OCI-LY7 (cell line): Measurements from ENCODE around the gene ARHGAP26. TPM values are rescaled to one million over a fixed set of nuclear protein-coding genes. Genes with fewer than 3 reads are reported as not detected.

Experiments used
- BruUV-seq: library from RNA; stranded (reverse); fragments of 400-500 nt; replicated peaks from 2 replicates; lab custom pipeline; 2021; lab: Mats Ljungman, UMichigan
- CTCF ChIA-PET: fragments of 300-600 bp; sonication (Branson Sonifier 250); formaldehyde crosslinking; loops from one replicate; lab custom pipeline; 2022; ENCODE audit warnings: antibody characterized with exemption; ENCODE audit not compliant: unreplicated experiment; lab: Charles Lee
- POLR2A ChIA-PET: fragments of 300-600 bp; sonication (Branson Sonifier 250); formaldehyde crosslinking; loops from one replicate; lab custom pipeline; 2022; ENCODE audit warnings: antibody characterized with exemption; lab: Charles Lee
- DNase-seq: peaks from one replicate; pipeline ENCODE4 v3.0.0-alpha.2; 2015; ENCODE audit warnings: low spot score
- H2AFZ ChIP-seq: fragments of 200-600 bp; sonication (generic), shearing (Covaris generic); 2 replicates; pipeline ENCODE4 v1.6.1; 2014; ENCODE audit warnings: mild to moderate bottlenecking, antibody characterized with exemption, low read length, moderate library complexity
- H3K27ac ChIP-seq: fragments of 200-600 bp; sonication (generic); 2 replicates; pipeline ENCODE4 v1.5.1; 2014; ENCODE audit warnings: mixed run types, low read depth, mild to moderate bottlenecking, moderate library complexity, low read length, inconsistent platforms; ENCODE audit not compliant: poor library complexity, severe bottlenecking
- H3K36me3 ChIP-seq: fragments of 200-600 bp; sonication (generic); 2 replicates; pipeline ENCODE4 v1.6.1; 2014; ENCODE audit warnings: mild to moderate bottlenecking, antibody characterized with exemption, low read length, moderate library complexity, mixed read lengths; ENCODE audit not compliant: insufficient read depth
- H3K4me1 ChIP-seq: fragments of 200-600 bp; sonication (generic); 2 replicates; pipeline ENCODE4 v1.5.1; 2014; ENCODE audit warnings: mild to moderate bottlenecking, low read length; ENCODE audit not compliant: insufficient read depth, poor library complexity, severe bottlenecking
- H3K4me2 ChIP-seq: fragments of 200-600 bp; sonication (generic); 2 replicates; pipeline ENCODE4 v1.6.1; 2014; ENCODE audit warnings: mild to moderate bottlenecking, low read length
- H3K4me3 ChIP-seq: fragments of 200-600 bp; sonication (generic); 2 replicates; pipeline ENCODE4 v1.5.1; 2014; ENCODE audit warnings: mild to moderate bottlenecking, low read depth, low read length; ENCODE audit not compliant: poor library complexity, severe bottlenecking
- H3K79me2 ChIP-seq: fragments of 200-600 bp; sonication (generic); 2 replicates; pipeline ENCODE4 v1.6.1; 2016; ENCODE audit warnings: low read depth, mild to moderate bottlenecking, low read length, moderate library complexity, mixed read lengths; ENCODE audit not compliant: insufficient read depth
- H3K9me2 ChIP-seq: fragments of 200-600 bp; sonication (generic); 2 replicates; pipeline ENCODE4 v1.6.1; 2016; ENCODE audit warnings: mild to moderate bottlenecking, low read length, mixed read lengths; ENCODE audit not compliant: insufficient read depth
- H3K9me3 ChIP-seq: fragments of 200-600 bp; sonication (generic); 2 replicates; pipeline ENCODE4 v1.6.1; 2014; ENCODE audit warnings: mild to moderate bottlenecking, mixed run types, low read length, mixed read lengths
- H4K20me1 ChIP-seq: fragments of 200-600 bp; sonication (generic); 2 replicates; pipeline ENCODE4 v1.6.1; 2014; ENCODE audit warnings: mild to moderate bottlenecking, antibody characterized with exemption, low read length, moderate library complexity, mixed read lengths; ENCODE audit not compliant: insufficient read depth
- EZH2phosphoT487 ChIP-seq: fragments of 200-600 bp; sonication (generic); IDR thresholded peaks from 2 replicates; pipeline ENCODE4 v1.6.1; 2018; ENCODE audit warnings: low read depth, borderline replicate concordance, mild to moderate bottlenecking, mixed run types, antibody characterized with exemption, low read length, moderate library complexity, mixed read lengths
- intact Hi-C: fragments of 100-400 bp; cut with micrococcal nuclease; formaldehyde crosslinking; loops from one replicate; pipeline ENCODE4 v1.10.0; 2022; ENCODE audit not compliant: unreplicated experiment
- total RNA-seq, 2 experiments: library from RNA; depleted of rRNA in 1 of 2; stranded (reverse); fragments of >200 nt in 1 of 2; shearing (Covaris generic) in 1 of 2; gene quantifications; 2 replicates each; pipeline ENCODE4 v1.2.3, GENCODE V29; 2014 to 2022
- TF ChIP-seq, protein P1 (sequence below): fragments of 200-600 bp; sonication (generic); conservative IDR thresholded peaks from 2 replicates; pipeline ENCODE4 v1.5.1; 2014; ENCODE audit warnings: mild to moderate bottlenecking, antibody characterized with exemption, low read length, moderate library complexity, mixed read lengths

Gene ARHGAP26
- total RNA-seq, 2 experiments from 2014 or later = 7.0 to 19.1 TPM

- H3K4me1 ChIP-seq = no peaks in the 10 kb centered on the region
- no peaks in the 10 kb centered on the region for H3K36me3 ChIP-seq
- ChIA-PET CTCF (no interaction called here), POLR2A (no interaction called here)
- H3K4me3 ChIP-seq = no peak overlapping the region
- intact Hi-C loops = no loop called here
- DNase-seq = no peak
- no TSS peak for BruUV-seq
- H2AFZ ChIP-seq = no peak overlapping the region
- no peaks in the 10 kb centered on the region for H3K9me2 ChIP-seq
- H3K27ac ChIP-seq = no peak overlapping the region
- H3K79me2 ChIP-seq = no peaks in the 10 kb centered on the region
- no peaks in the 10 kb centered on the region for H3K9me3 ChIP-seq
- no peaks in the 10 kb centered on the region for H4K20me1 ChIP-seq
- TF ChIP-seq, protein P1, sequence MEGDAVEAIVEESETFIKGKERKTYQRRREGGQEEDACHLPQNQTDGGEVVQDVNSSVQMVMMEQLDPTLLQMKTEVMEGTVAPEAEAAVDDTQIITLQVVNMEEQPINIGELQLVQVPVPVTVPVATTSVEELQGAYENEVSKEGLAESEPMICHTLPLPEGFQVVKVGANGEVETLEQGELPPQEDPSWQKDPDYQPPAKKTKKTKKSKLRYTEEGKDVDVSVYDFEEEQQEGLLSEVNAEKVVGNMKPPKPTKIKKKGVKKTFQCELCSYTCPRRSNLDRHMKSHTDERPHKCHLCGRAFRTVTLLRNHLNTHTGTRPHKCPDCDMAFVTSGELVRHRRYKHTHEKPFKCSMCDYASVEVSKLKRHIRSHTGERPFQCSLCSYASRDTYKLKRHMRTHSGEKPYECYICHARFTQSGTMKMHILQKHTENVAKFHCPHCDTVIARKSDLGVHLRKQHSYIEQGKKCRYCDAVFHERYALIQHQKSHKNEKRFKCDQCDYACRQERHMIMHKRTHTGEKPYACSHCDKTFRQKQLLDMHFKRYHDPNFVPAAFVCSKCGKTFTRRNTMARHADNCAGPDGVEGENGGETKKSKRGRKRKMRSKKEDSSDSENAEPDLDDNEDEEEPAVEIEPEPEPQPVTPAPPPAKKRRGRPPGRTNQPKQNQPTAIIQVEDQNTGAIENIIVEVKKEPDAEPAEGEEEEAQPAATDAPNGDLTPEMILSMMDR = no peak
- TF ChIP-seq EZH2phosphoT487 = no peak
- no peak overlapping the region for H3K4me2 ChIP-seq
Observed at GRCh38 chr5:142954455-142954854, 184.3 kb downstream of the ARHGAP26 start.

GRCh38 chr5:142955628-142956027 is 185.5 kb downstream of the ARHGAP26 start:
- H3K4me1 ChIP-seq = no peaks in the 10 kb centered on the region
- H4K20me1 ChIP-seq = no peaks in the 10 kb centered on the region
- no peak overlapping the region for H3K4me2 ChIP-seq
- no peaks in the 10 kb centered on the region for H3K79me2 ChIP-seq
- H3K4me3 ChIP-seq = no peak overlapping the region
- H3K9me3 ChIP-seq = no peaks in the 10 kb centered on the region
- no peak overlapping the region for H2AFZ ChIP-seq
- H3K27ac ChIP-seq = no peak overlapping the region
- TF ChIP-seq EZH2phosphoT487 = no peak
- TF ChIP-seq, protein P1 = no peak
- BruUV-seq = no TSS peak
- CTCF ChIA-PET = no interaction called here
- H3K9me2 ChIP-seq = no peaks in the 10 kb centered on the region
- no peak for DNase-seq
- intact Hi-C loops = no loop called here
- no peaks in the 10 kb centered on the region for H3K36me3 ChIP-seq
- POLR2A ChIA-PET = no interaction called here

GRCh38 chr5:142957528-142957927 is 187.4 kb downstream of the ARHGAP26 start:
- no peaks in the 10 kb centered on the region for H4K20me1 ChIP-seq
- no TSS peak for BruUV-seq
- H3K9me2 ChIP-seq = no peaks in the 10 kb centered on the region
- H3K4me3 ChIP-seq = no peak overlapping the region
- DNase-seq = no peak
- CTCF ChIA-PET = no interaction called here
- intact Hi-C loops = no loop called here
- no peaks in the 10 kb centered on the region for H3K4me1 ChIP-seq
- no peaks in the 10 kb centered on the region for H3K79me2 ChIP-seq
- TF ChIP-seq, protein P1 = no peak
- TF ChIP-seq EZH2phosphoT487 = no peak
- H3K36me3 ChIP-seq = no peaks in the 10 kb centered on the region
- no peak overlapping the region for H2AFZ ChIP-seq
- H3K27ac ChIP-seq = no peak overlapping the region
- no peak overlapping the region for H3K4me2 ChIP-seq
- POLR2A ChIA-PET = interaction anchor here (0.6 kb wide), 1 partner anchor 18 kb away, joined by 3 read pairs; no protein-coding TSS in a partner anchor
- H3K9me3 ChIP-seq = no peaks in the 10 kb centered on the region
